Measurements from ENCODE around the gene TARS3. TPM values are rescaled to one million over a fixed set of nuclear protein-coding genes. Genes with fewer than 3 reads are reported as not detected.
"Not testable (repeated sequence)": the region's sequence is repeated elsewhere in the genome, so short reads cannot be mapped to it uniquely, and the experiment has no call there.

The TARS3 gene
- 31.9 TPM for total RNA-seq
- long read RNA-seq, transcript TARSL2-201 (19 exons, 3,610 nt), result major isoform, 46 of 51 reads
- long read RNA-seq, partial matches to known transcripts, result 3 of 51 reads
- long read RNA-seq, other reads (novel, unspliced or antisense), result 1 of 51 reads

- DNase-seq (ENCODE audit: missing footprints), result peak; percentile 97
- intact Hi-C loops (cut with DNase I), result loop anchor here (1.0 kb wide), 1 partner anchor 40 kb away; no protein-coding TSS in a partner anchor
- peak; percentile 99 for ATAC-seq
Observed at GRCh38 chr15:101723874-101724674, at the start of gene TARS3. TSS of gene TARS3 (minus strand) at chr15:101724473. CDS start at chr15:101724387, 86 bp downstream.

- DNase-seq (ENCODE audit: missing footprints), result peak; percentile 55
- intact Hi-C loops (cut with DNase I), result no loop called here
- no peak for ATAC-seq
Observed at GRCh38 chr15:101773496-101774100, 49.3 kb upstream of the TARS3 start.

GRCh38 chr15:101772921-101773320, 48.6 kb upstream of the TARS3 start:
- no peak for ATAC-seq

GRCh38 chr15:101767083-101767640, 42.9 kb upstream of the TARS3 start:
- intact Hi-C loops (cut with DNase I); DNase-seq (ENCODE audit: missing footprints): not testable (repeated sequence)

More at GRCh38 chr15:101772921-101773320, 48.6 kb upstream of the TARS3 start:
- intact Hi-C loops (cut with DNase I), result no loop called here
- DNase-seq (ENCODE audit: missing footprints), result no peak

GRCh38 chr15:101765772-101766456, 41.6 kb upstream of the TARS3 start:
- no peak for ATAC-seq
- no peak for DNase-seq (ENCODE audit: missing footprints)
- intact Hi-C loops (cut with DNase I), result no loop called here

More at GRCh38 chr15:101767083-101767640, 42.9 kb upstream of the TARS3 start:
- ATAC-seq, result not testable (repeated sequence)

- ATAC-seq; intact Hi-C loops (cut with DNase I); DNase-seq (ENCODE audit: missing footprints): not testable (repeated sequence)
Observed at GRCh38 chr15:101765340-101765671, 41.0 kb upstream of the TARS3 start.

DNA sequence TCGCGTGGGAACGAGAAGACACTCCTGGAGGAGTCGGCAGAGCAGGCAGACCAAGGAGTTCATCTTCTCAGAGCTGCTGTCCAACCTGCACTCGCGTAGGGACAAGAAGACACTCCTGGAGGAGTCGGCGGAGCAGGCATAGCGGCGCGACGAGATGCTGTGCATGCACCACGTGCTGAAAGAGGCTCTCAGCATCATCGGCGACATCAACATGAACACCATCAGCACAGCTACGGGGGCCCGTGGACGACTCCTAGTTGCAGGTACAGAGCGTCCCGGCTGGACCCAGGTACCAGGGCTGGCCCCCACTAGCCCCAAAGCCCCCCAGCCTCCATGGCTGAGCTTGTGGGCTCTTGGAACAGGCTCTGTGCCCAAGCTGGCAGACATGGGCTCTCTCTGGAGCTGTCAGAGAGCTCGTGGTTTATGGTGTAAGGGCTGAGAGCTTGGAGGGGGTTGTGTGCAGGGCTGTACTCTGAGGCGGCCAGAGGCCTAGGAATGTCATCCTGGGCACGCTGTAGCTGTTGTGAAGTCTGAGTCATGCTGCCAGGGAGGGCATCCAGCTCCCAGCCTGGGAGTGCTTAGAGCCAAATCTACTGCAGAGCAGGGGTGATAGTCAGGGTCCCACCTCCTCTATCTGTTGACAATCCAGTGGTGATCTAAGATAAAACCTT, 40.5 kb upstream of the TARS3 start:
- ATAC-seq, result peak; percentile 92

DNA sequence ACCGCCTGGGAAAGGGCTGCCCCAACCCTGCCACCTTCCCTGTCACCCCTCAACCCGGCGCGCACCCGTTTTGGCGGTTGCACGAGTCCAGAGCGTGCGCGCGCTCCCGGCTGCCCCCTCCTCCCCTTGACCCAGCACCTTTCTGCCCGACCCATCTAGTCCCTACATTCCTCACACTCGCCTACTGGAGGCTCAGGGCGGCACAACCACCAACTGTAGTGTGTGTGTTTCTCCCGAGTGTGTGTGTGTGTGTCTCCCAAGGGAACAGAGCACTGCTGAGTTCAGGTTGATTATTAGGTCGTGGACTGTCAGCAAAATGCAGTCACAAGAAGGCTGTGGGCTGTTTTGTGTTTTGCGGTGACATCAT, 22.4 kb upstream of the TARS3 start:
- intact Hi-C loops (cut with DNase I); DNase-seq (ENCODE audit: missing footprints): not testable (repeated sequence)
- peak; percentile 30 for ATAC-seq

More for the DNA sequence above, 40.5 kb upstream of the TARS3 start:
- intact Hi-C loops (cut with DNase I); DNase-seq (ENCODE audit: missing footprints): not testable (repeated sequence)

DNA sequence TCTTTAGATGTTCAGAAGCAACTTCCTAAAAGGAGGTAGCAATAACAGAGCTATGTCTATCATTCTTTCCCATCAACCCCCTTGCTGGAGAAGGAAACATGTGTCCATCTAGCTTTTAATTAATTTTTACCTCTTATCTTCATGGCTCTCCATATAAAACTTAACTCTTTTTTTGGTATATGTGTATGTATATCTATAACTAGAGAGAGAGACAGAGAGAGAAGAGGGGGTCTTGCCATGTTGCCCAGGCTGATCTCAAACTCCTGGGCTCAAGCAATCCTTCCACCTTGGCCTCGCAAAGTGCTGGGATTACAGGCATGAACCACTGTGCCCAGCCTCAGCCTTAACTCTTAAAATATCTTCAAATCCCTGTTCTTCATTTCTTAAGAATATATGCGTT, 10.6 kb upstream of the TARS3 start:
- intact Hi-C loops (cut with DNase I); DNase-seq (ENCODE audit: missing footprints); ATAC-seq: not testable (repeated sequence)

GRCh38 chr15:101733545-101733944, 9.3 kb upstream of the TARS3 start:
- DNase-seq (ENCODE audit: missing footprints) (no peak), ATAC-seq (no peak)
- intact Hi-C loops (cut with DNase I), result no loop called here

DNA sequence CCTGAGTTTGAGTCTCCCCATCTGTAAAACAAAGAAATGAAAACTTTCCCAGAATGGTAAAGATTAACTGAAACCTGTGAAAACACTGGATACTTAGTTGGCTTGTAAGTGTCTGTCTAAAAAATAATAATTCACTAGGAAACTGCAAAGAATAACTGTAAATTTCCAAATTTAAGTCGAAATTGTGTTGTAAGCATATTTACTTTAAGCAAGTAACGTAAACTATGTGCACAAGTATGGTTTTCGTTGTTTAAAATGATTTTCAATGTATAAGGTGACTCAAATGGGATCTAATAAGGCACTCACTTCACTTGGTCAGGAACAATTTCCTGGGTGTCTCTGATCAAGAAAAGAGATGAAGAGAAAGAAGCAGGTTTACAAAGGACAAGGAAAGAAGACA, 8.5 kb upstream of the TARS3 start:
- no peak for ATAC-seq
- intact Hi-C loops (cut with DNase I), result no loop called here
- DNase-seq (ENCODE audit: missing footprints), result no peak

DNA sequence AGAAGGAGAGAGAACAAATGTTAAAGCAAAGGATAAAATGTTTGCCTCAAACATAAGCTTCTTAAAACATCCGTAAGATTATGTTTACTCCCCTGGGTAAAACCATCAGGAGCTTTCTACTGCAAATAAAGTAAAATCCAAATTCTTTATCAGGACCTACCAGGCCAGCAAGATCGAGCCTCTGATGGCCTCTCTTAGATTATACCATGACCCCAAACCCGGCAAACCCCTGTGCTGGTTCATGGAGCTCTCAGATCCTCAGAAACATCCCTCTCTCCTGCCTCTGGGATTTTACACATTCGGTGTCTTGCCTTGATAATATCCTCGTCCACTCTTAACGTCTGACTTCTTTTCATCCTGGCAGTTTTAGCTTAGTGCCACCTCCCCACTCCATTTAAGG, 7.5 kb upstream of the TARS3 start:
- ATAC-seq (no peak), DNase-seq (ENCODE audit: missing footprints) (no peak)
- intact Hi-C loops (cut with DNase I), result no loop called here

- no peak for DNase-seq (ENCODE audit: missing footprints)
- intact Hi-C loops (cut with DNase I), result no loop called here
- ATAC-seq, result no peak
Observed at GRCh38 chr15:101727186-101727585, 2.9 kb upstream of the TARS3 start.

GRCh38 chr15:101725073-101725472, 800 bp upstream of the TARS3 start:
- DNase-seq (ENCODE audit: missing footprints) (no peak), ATAC-seq (no peak)
- intact Hi-C loops (cut with DNase I), result no loop called here

DNA sequence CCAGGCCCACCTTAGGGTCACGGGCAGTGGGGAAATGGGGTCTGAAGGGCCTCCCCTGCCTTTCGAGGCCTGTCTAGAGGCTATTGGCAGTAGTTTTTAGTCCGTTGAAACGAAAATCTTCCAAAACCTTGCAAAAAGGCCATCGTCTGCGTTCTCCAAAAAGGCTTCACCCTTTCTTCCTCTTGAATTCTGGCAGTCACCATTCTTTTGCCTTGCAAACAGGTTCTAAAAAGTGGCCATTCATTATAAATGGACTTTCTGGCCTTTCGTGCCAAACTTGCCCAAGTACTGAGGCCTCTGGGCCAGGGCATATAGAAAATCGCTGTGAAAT, 367 bp upstream of the TARS3 start:
- ATAC-seq (no peak), DNase-seq (ENCODE audit: missing footprints) (no peak)
- intact Hi-C loops (cut with DNase I), result loop anchor here (1.0 kb wide), 1 partner anchor 40 kb away; no protein-coding TSS in a partner anchor

GRCh38 chr15:101723171-101723873, 951 bp downstream of the TARS3 start:
- no peak for DNase-seq (ENCODE audit: missing footprints)
- intact Hi-C loops (cut with DNase I), result no loop called here
- ATAC-seq, result no peak

DNA sequence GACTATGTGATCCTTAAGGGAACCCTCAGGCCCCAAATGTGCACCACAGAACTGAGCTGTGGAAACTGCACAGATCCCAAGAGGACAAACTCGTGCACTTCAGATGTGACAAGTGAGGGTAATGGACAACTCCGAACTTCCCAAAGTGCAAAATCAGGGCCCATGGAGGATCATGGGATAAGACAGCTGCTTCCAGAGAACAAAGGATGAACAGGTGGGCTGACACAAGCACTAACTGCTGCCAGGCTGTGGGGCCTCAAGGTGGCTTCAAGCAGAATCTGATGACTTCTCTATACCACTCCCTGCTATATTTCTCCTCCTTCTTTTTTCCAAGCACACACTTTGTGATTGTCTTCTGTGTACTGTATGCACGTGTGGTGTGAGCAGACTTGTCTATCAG, 5.4 kb downstream of the TARS3 start:
- intact Hi-C loops (cut with DNase I), result no loop called here
- no peak for ATAC-seq

GRCh38 chr15:101712078-101712477, 12.2 kb downstream of the TARS3 start:
- ATAC-seq, result no peak
- intact Hi-C loops (cut with DNase I), result no loop called here
- no peak for DNase-seq (ENCODE audit: missing footprints)

More for the DNA sequence above, 5.4 kb downstream of the TARS3 start:
- DNase-seq (ENCODE audit: missing footprints), result no peak
